ENCODE results near the gene PCOLCE2.

Gene PCOLCE2

GRCh38 chr3:142929890-142930289 lies 41.0 kb upstream of the PCOLCE2 start:
- ChIA-PET POLR2A (no interaction called here), CTCF (interaction anchor here (1.5 to 4.0 kb wide), 7 partner anchors 10 to 54 kb away, joined by 4 to 18 read pairs (median 6); no protein-coding TSS in a partner anchor)
- no peak for TF ChIP-seq CTCF (IDR thresholded peaks at IDR 0.05; ENCODE audit: control extremely low read depth, extremely low read depth, low read depth, missing control alignments)

GRCh38 chr3:142929109-142929508 lies 40.2 kb upstream of the PCOLCE2 start:
- CTCF ChIA-PET: interaction anchor here (1.3 to 4.0 kb wide), 5 partner anchors 11 to 58 kb away, joined by 3 to 18 read pairs (median 5); no protein-coding TSS in a partner anchor
- peak; percentile 57 for TF ChIP-seq CTCF (IDR thresholded peaks at IDR 0.05; ENCODE audit: control extremely low read depth, extremely low read depth, low read depth, missing control alignments)
- POLR2A ChIA-PET: no interaction called here
- peak; percentile 42 for DNase-seq (ENCODE audit: extremely low spot score)

More at GRCh38 chr3:142929890-142930289, 41.0 kb upstream of the PCOLCE2 start:
- no peak for DNase-seq (ENCODE audit: extremely low spot score)

GRCh38 chr3:142926368-142926944 lies 37.6 kb upstream of the PCOLCE2 start:
- ChIA-PET CTCF (interaction anchor here (1.3 to 1.6 kb wide), 3 partner anchors 15 to 98 kb away, joined by 3 to 6 read pairs (median 5); no protein-coding TSS in a partner anchor), POLR2A (no interaction called here)
- TF ChIP-seq CTCF (IDR thresholded peaks at IDR 0.05; ENCODE audit: control extremely low read depth, extremely low read depth, low read depth, missing control alignments): no peak
- DNase-seq (ENCODE audit: extremely low spot score): no peak

GRCh38 chr3:142925140-142925539 lies 36.3 kb upstream of the PCOLCE2 start:
- POLR2A ChIA-PET: no interaction called here
- DNase-seq (ENCODE audit: extremely low spot score): no peak
- no peak for TF ChIP-seq CTCF (IDR thresholded peaks at IDR 0.05; ENCODE audit: control extremely low read depth, extremely low read depth, low read depth, missing control alignments)
- CTCF ChIA-PET: interaction anchor here (1.2 to 1.6 kb wide), 2 partner anchors 62 to 96 kb away, joined by 3 to 6 read pairs; no protein-coding TSS in a partner anchor

- no peak for DNase-seq (ENCODE audit: extremely low spot score)
- TF ChIP-seq CTCF (IDR thresholded peaks at IDR 0.05; ENCODE audit: control extremely low read depth, extremely low read depth, low read depth, missing control alignments): no peak
- ChIA-PET POLR2A (no interaction called here), CTCF (no interaction called here)
Measured at GRCh38 chr3:142923694-142924093, 34.8 kb upstream of the PCOLCE2 start.

GRCh38 chr3:142916605-142917004 lies 27.7 kb upstream of the PCOLCE2 start:
- no peak for DNase-seq (ENCODE audit: extremely low spot score)
- POLR2A ChIA-PET: no interaction called here
- CTCF ChIA-PET: no interaction called here
- TF ChIP-seq CTCF (IDR thresholded peaks at IDR 0.05; ENCODE audit: control extremely low read depth, extremely low read depth, low read depth, missing control alignments): no peak
